Activated CD4-positive, alpha-beta T cell treated with anti-CD3 and anti-CD28 coated beads for 36 hours (primary cell): ENCODE measurements around the gene KCNG3. TPM values are rescaled to one million over a fixed set of nuclear protein-coding genes. Genes with fewer than 3 reads are reported as not detected.

Experiments used
- ATAC-seq: fragments of 200-7000 bp; cut with Tn5 transposase; one replicate; pipeline ENCODE4 v1.10.0; 2021; ENCODE audit warnings: mild to moderate bottlenecking, moderate library complexity
- CTCF ChIA-PET: fragments of 350-600 bp; sonication (Branson Sonifier 250); formaldehyde crosslinking; loops from one replicate; lab custom pipeline; 2021; ENCODE audit warnings: antibody characterized with exemption; lab: Charles Lee
- POLR2A ChIA-PET: fragments of 350-600 bp; sonication (Branson Sonifier 250); formaldehyde crosslinking; loops from one replicate; lab custom pipeline; 2021; ENCODE audit warnings: antibody characterized with exemption, inconsistent platforms; lab: Charles Lee
- DNase-seq: peaks from one replicate; pipeline ENCODE4 v3.0.0-alpha.2; 2020
- H3K27ac Mint-ChIP-seq: one replicate; pipeline ENCODE4 v1.8.0; 2021; ENCODE audit warnings: mixed read lengths
- H3K27me3 Mint-ChIP-seq: one replicate; pipeline ENCODE4 v1.8.0; 2021; ENCODE audit warnings: mixed read lengths
- H3K36me3 Mint-ChIP-seq: one replicate; pipeline ENCODE4 v1.8.0; 2021; ENCODE audit warnings: low read depth, mixed read lengths
- H3K4me1 Mint-ChIP-seq: one replicate; pipeline ENCODE4 v1.8.0; 2021; ENCODE audit warnings: mixed read lengths
- H3K4me3 Mint-ChIP-seq: one replicate; pipeline ENCODE4 v1.8.0; 2021; ENCODE audit warnings: mild to moderate bottlenecking, moderate library complexity, mixed read lengths
- H3K9me3 Mint-ChIP-seq: one replicate; pipeline ENCODE4 v1.8.0; 2021; ENCODE audit warnings: low read depth, mixed read lengths
- intact Hi-C, 2 experiments: fragments of 100-400 bp; cut with DNase I in 1 of 2; cut with micrococcal nuclease in 1 of 2; formaldehyde crosslinking; loops; one replicate each; pipeline versions ENCODE4 v1.14.2 to v1.15.1; 2022 to 2024; cut with DNase I, micrococcal nuclease
- total RNA-seq, 2 experiments: library from RNA; stranded (reverse); gene quantifications; one replicate each; pipeline ENCODE4 v1.2.3, GENCODE V29; 2021

KCNG3 gene
- total RNA-seq, 2 experiments from 2014 or later, result 0.30 to 0.35 TPM

DNA sequence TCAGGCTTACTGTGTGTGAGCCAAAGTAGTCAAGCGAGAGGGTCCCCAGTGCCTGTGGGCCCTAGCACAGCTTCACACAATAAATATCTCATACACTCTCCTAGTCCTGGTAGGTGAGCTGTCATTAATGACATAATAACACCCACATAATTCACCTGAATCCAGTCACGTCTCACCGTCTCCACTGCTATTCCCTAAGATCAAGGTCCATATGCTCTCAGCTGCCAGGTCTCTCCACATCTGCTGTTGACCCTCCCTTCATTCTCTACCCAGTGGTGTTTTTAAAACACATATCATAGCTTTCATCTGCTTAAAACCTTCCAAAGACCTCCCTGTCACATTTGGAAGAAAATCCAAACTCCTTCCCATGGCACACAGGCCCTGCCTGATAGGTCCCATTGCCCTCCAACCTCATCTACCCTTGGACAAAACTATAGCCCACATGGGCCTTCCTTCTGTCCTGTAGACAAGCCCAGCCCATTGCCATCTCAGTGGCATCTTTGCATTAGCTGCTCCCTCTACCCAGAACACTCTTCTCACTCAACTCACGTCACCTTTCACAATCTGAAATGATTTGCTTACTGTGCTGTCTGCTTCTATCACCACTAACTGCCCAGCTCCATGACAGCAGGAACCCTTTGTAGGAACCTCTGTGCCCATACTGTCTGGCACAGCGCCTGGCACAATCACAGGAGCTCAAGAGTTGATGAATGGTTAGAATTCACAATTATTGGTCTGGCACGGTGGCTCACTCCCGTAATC lies 7.5 kb downstream of the KCNG3 start:
- POLR2A ChIA-PET, result no interaction called here
- intact Hi-C loops, result no loop called here
- Mint-ChIP-seq H3K4me3 (no peak overlapping the region), H3K36me3 (no peaks in the 10 kb centered on the region), H3K27me3 (no peaks in the 10 kb centered on the region), H3K9me3 (no peaks in the 10 kb centered on the region), H3K4me1 (no peaks in the 10 kb centered on the region), H3K27ac (no peak overlapping the region)
- ATAC-seq, result no peak
- no peak for DNase-seq
- CTCF ChIA-PET, result interaction anchor here (0.7 to 1.8 kb wide), 3 partner anchors 9 to 611 kb away, joined by 3 to 5 read pairs (median 4); no protein-coding TSS in a partner anchor

DNA sequence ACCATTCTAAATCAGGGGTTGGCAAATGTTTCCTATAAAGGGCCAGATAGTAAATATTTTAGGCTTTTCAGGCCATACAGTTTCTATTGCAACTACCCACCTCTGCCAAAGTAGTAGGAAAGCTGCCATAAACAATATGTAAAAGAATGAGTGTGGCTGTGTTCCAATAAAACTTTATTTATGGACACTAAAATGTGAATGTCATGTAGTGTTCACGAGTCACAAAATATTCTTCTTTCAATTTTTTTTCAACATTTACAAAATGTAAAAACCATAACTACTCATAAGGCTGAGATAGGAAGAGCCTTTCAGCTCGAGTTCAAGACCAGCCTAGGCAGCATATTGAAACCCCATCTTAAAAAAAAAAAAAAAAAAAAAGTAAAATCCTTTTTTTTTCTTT lies 13.4 kb downstream of the KCNG3 start:
- Mint-ChIP-seq H3K4me1 (no peaks in the 10 kb centered on the region), H3K27ac (no peak overlapping the region), H3K4me3 (no peak overlapping the region), H3K9me3 (no peaks in the 10 kb centered on the region), H3K36me3 (no peaks in the 10 kb centered on the region), H3K27me3 (no peaks in the 10 kb centered on the region)
- intact Hi-C loops, result no loop called here
- DNase-seq, result no peak
- no peak for ATAC-seq
- POLR2A ChIA-PET, result no interaction called here
- CTCF ChIA-PET, result no interaction called here

DNA sequence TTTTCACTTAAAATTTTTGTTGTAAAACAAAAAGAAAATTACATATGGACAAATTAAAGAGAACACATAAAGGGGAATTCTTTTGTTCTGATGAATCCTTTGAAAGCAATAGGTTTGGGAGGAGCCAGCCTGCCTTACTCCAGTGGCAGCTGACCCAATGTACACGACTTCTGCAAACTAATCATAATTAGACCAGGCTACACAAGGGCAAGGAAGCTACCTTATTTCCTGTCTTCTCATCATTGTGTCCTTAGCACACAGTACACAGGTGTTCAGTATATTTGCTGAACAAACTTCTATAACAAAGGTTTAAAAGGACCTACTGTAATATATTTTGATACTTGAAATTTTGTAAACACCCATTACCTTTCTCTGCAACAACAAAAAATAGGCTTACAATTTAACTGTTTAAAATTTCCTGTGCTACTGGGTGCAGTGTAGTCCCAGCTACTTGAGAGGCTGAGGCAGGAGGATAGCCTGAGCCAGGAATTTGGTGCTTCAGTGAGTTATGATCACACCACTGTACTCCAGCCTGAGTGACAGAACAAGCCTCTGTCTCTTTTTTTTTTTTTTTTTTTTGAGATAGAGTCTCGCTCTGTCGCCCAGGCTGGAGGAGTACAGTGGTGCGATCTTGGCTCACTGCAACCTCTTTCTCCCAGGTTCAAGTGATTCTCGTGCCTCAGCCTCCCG lies 18.9 kb downstream of the KCNG3 start:
- H3K4me1 Mint-ChIP-seq, result no peaks in the 10 kb centered on the region
- intact Hi-C loops, result no loop called here
- H3K9me3 Mint-ChIP-seq, result no peaks in the 10 kb centered on the region
- no peak overlapping the region for H3K27ac Mint-ChIP-seq
- POLR2A ChIA-PET, result no interaction called here
- H3K4me3 Mint-ChIP-seq, result no peak overlapping the region
- DNase-seq (no peak), ATAC-seq (no peak)
- no peaks in the 10 kb centered on the region for H3K27me3 Mint-ChIP-seq
- H3K36me3 Mint-ChIP-seq, result no peaks in the 10 kb centered on the region
- CTCF ChIA-PET, result no interaction called here

DNA sequence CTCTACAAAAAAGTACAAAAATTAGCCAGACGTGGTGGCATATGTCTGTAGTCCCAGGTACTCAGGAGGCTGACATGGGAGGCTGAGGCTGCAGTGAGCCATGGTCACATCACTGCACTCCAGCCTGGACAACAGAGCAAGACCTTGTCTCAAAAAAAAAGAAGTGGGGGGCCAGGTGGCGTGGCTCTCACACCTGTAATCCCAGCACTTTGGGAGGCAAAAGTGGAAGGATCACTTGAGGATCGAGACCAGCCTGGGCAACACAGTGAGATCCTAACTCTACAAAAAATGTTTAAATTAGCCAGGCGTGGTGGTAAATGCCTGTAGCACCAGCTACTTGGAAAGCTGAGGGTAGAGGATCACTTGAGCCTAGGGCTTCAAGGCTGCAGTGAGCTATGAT lies 23.1 kb downstream of the KCNG3 start:
- ChIA-PET POLR2A (no interaction called here), CTCF (interaction anchor here (0.7 kb wide), 1 partner anchor 258 kb away, joined by 3 read pairs; no protein-coding TSS in a partner anchor)
- Mint-ChIP-seq H3K4me3 (no peak overlapping the region), H3K4me1 (no peaks in the 10 kb centered on the region), H3K36me3 (no peaks in the 10 kb centered on the region), H3K9me3 (no peaks in the 10 kb centered on the region), H3K27me3 (no peaks in the 10 kb centered on the region), H3K27ac (no peak overlapping the region)
- DNase-seq (no peak), ATAC-seq (no peak)
- intact Hi-C loops, result no loop called here

DNA sequence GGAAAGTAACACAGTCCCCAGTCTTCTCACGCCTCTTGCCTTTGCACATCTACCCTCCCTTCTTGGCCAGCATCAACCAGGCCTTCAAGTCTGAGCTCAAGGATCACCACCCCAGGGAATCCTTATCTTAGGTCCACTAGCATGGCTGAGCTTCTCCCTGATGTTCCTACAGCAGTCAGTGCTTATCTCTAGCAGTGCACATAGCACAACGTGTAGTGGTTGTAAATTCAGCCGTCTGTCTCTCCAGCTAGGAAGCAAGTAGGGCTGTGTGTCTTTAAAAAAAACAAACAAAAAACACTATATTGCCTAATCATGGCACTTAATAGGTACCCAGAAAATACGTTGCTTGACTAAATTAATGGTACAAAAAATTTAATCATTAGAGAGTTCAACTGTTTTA lies 29.2 kb downstream of the KCNG3 start:
- Mint-ChIP-seq H3K36me3 (no peaks in the 10 kb centered on the region), H3K27me3 (no peaks in the 10 kb centered on the region), H3K27ac (no peak overlapping the region), H3K4me1 (no peaks in the 10 kb centered on the region), H3K9me3 (no peaks in the 10 kb centered on the region), H3K4me3 (no peak overlapping the region)
- intact Hi-C loops, result no loop called here
- ChIA-PET CTCF (interaction anchor here (0.8 kb wide), 1 partner anchor 50 kb away, joined by 4 read pairs; no protein-coding TSS in a partner anchor), POLR2A (no interaction called here)
- no peak for DNase-seq
- ATAC-seq, result no peak

DNA sequence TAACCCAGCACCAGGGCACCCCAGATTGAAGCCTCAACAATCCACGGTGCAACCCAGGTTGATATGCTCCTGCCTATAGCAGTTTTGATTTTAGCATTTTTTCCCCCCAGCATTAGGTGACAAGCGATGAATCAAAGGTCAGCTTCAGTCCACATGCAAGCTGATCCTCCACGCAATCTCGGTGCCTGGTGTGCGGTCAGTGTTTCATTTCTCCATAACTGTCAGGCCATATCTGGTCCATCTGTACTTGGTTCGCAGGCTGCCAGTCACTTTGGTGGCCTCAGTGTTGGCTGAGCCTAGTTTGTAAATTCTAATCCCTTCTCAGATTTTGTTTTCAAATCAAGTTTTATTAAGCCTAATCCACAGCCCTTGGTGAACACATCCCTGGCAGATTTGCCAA lies 30.2 kb downstream of the KCNG3 start:
- Mint-ChIP-seq H3K27ac (no peak overlapping the region), H3K9me3 (no peaks in the 10 kb centered on the region), H3K27me3 (no peaks in the 10 kb centered on the region), H3K4me3 (no peak overlapping the region), H3K4me1 (no peaks in the 10 kb centered on the region), H3K36me3 (no peaks in the 10 kb centered on the region)
- DNase-seq, result no peak
- CTCF ChIA-PET, result no interaction called here
- POLR2A ChIA-PET, result no interaction called here
- intact Hi-C loops, result no loop called here
- ATAC-seq, result no peak

DNA sequence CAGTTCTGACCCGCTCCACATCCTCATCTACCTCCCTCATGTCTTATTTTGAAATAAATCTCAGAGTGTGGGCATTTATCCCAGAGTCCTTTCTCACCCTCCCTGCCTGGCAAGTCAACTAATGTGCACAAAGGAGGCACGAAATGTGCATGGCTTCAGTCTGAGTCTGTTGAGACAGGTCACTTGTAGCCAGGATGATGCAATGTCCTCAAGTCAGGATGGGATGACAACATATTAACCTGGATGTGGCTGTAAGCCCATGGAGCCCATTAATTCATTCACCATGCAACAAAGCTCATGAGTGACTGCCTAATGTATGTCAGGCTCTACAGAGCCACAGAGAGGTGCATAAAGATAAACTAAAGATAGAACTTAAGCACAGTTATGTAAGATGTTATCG lies 34.5 kb downstream of the KCNG3 start:
- ChIA-PET POLR2A (no interaction called here), CTCF (no interaction called here)
- Mint-ChIP-seq H3K27me3 (no peaks in the 10 kb centered on the region), H3K4me1 (no peaks in the 10 kb centered on the region), H3K9me3 (no peaks in the 10 kb centered on the region), H3K4me3 (no peak overlapping the region), H3K27ac (no peak overlapping the region), H3K36me3 (no peaks in the 10 kb centered on the region)
- DNase-seq, result no peak
- intact Hi-C loops, result no loop called here
- ATAC-seq, result no peak

DNA sequence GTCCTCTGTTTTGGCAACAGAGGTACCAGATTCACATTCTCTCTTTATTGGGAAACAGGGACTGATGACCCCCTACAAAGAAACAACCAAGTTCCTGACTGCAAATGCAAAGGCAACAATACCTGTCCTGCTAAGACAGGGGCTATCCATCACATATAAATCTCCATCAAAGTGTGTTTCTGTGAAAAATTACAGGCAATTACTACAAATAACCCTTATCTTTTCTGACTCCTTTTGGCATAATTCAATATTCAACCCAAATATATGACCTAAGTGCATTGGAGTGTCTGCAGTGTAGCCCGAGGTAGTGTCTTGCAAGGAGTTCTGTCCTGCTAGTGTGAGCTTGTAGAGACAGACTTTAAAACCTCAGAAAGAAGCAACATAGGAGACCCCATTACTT lies 35.4 kb downstream of the KCNG3 start:
- Mint-ChIP-seq H3K9me3 (no peaks in the 10 kb centered on the region), H3K4me3 (no peak overlapping the region), H3K27me3 (no peaks in the 10 kb centered on the region), H3K27ac (no peak overlapping the region), H3K36me3 (no peaks in the 10 kb centered on the region), H3K4me1 (no peaks in the 10 kb centered on the region)
- POLR2A ChIA-PET, result no interaction called here
- DNase-seq, result no peak
- CTCF ChIA-PET, result interaction anchor here (0.7 kb wide), 1 partner anchor 48 kb away, joined by 3 read pairs; no protein-coding TSS in a partner anchor
- ATAC-seq, result no peak
- intact Hi-C loops, result no loop called here

DNA sequence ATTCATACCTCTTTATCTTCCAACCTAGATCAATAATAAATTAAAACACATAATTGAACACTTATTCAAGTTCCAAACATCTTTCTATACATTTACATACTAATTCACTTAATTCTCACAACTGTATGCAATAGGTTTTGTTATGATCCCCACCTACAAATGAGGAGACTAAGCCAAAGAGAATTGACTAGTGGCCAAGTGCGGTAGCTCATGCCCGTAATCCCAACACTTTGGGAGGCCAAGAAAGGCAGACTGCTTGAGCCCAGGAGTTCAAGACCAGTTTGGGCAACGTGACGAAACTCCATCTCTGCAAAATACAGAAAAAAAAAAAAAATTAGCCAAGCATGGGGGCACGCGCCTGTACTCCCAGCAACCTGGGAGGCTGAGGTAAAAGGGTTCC lies 36.8 kb downstream of the KCNG3 start:
- Mint-ChIP-seq H3K27me3 (peaks cover 4% of the 10 kb centered on the region), H3K9me3 (no peaks in the 10 kb centered on the region), H3K36me3 (no peaks in the 10 kb centered on the region), H3K4me3 (no peak overlapping the region), H3K27ac (no peak overlapping the region), H3K4me1 (no peaks in the 10 kb centered on the region)
- ATAC-seq (no peak), DNase-seq (no peak)
- intact Hi-C loops, result no loop called here
- ChIA-PET CTCF (interaction anchor here (0.6 to 0.9 kb wide), 7 partner anchors 31 to 822 kb away, joined by 3 to 4 read pairs (median 3); no protein-coding TSS in a partner anchor), POLR2A (interaction anchor here (0.6 to 0.7 kb wide), 3 partner anchors 11 to 90 kb away, joined by 3 to 4 read pairs (median 3); no protein-coding TSS in a partner anchor)

DNA sequence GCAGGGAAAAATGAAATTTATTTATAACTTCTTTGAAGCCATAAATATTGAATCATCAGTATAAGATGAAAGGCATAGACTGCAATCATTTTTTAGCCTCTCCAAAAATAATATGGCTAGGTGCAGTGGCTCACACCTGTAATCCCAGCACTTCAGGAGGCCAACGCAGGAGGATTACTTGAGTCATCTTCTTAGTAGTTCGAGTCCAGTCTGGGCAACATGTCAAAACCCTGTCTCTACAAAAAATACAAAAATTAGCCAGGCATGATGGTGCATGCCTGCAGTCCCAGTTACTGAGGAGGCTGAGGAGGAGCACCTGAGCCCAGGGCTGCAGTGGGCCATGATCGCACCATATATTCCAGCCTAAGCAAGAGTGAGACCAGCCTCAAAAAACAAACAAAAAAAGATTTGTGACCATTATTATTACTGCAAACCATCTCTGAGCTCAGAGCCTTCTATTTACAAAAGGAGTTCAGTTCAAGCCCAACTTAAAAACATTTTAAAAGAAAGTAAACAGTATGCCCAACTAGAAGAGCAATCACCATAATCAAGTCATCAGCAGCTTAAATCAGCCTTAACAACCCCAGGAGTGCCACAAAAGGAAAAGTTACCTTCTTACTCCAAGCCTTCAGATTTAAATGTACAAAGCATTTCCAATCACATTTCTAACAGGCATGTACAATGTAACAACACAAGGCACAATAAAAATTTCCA lies 37.5 kb downstream of the KCNG3 start:
- peaks cover 6% of the 10 kb centered on the region for H3K27me3 Mint-ChIP-seq
- H3K36me3 Mint-ChIP-seq, result no peaks in the 10 kb centered on the region
- H3K27ac Mint-ChIP-seq, result no peak overlapping the region
- ATAC-seq, result no peak
- POLR2A ChIA-PET, result interaction anchor here (0.7 kb wide), 1 partner anchor 89 kb away, joined by 3 read pairs; no protein-coding TSS in a partner anchor
- CTCF ChIA-PET, result interaction anchor here (0.6 kb wide), 2 partner anchors 186 to 823 kb away, joined by 3 to 4 read pairs; no protein-coding TSS in a partner anchor
- intact Hi-C loops, result no loop called here
- H3K4me3 Mint-ChIP-seq, result no peak overlapping the region
- no peak for DNase-seq
- no peaks in the 10 kb centered on the region for H3K9me3 Mint-ChIP-seq
- H3K4me1 Mint-ChIP-seq, result no peaks in the 10 kb centered on the region

DNA sequence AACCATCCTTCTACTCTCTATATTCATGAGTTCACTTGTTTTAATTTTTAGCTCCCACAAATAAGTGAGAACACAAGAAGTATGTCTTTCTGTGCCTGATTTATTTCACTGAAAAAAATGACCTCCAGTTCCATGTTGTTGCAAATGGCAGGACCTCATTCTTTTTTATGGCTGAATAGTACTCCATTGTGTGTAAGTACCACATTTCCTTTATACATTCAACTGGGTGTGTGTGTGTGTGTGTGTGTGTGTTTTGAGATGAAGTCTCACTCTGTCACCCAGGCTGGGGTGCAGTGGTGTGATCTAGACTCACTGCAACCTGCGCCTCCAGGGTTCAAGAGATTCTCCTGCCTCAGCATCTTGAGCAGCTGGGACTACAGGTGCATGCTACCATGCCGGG lies 41.2 kb downstream of the KCNG3 start:
- intact Hi-C loops, result no loop called here
- Mint-ChIP-seq H3K9me3 (no peaks in the 10 kb centered on the region), H3K27me3 (peaks cover 6% of the 10 kb centered on the region), H3K4me3 (no peak overlapping the region), H3K36me3 (no peaks in the 10 kb centered on the region), H3K4me1 (no peaks in the 10 kb centered on the region), H3K27ac (no peak overlapping the region)
- DNase-seq (no peak), ATAC-seq (no peak)
- POLR2A ChIA-PET, result no interaction called here
- CTCF ChIA-PET, result no interaction called here
